Caco-2 (cell line): ENCODE measurements around the gene TPM1. TPM values are rescaled to one million over a fixed set of nuclear protein-coding genes. Genes with fewer than 3 reads are reported as not detected.

Source experiments
- BruUV-seq: library from RNA; stranded (reverse); fragments of 400-500 nt; replicated peaks from 2 replicates; lab custom pipeline; 2021; lab: Mats Ljungman, UMichigan
- CTCF ChIA-PET: fragments of 300-600 bp; sonication (Branson Sonifier 250); formaldehyde crosslinking; loops from one replicate; lab custom pipeline; 2022; ENCODE audit warnings: antibody characterized with exemption; lab: Charles Lee
- POLR2A ChIA-PET: fragments of 300-600 bp; sonication (Branson Sonifier 250); formaldehyde crosslinking; loops from one replicate; lab custom pipeline; 2022; ENCODE audit warnings: antibody characterized with exemption; lab: Charles Lee
- DNase-seq, 2 experiments: peaks; one replicate each; pipeline versions ENCODE4 v3.0.0 to v3.0.0-alpha.2; 2020 to 2022
- H3K27me3 ChIP-seq: replicated peaks from 2 replicates; pipeline ENCODE4 v1.6.0; 2011; ENCODE audit warnings: low read length; ENCODE audit not compliant: control insufficient read depth, insufficient read depth
- H3K36me3 ChIP-seq: 2 replicates; pipeline ENCODE4 v1.5.1; 2011; ENCODE audit warnings: low read length; ENCODE audit not compliant: control insufficient read depth, insufficient read depth
- H3K4me1 ChIP-seq: fragments of 250-450 bp; sonication (Bioruptor Pico); 2 replicates; pipeline ENCODE4 v1.5.1; 2020; ENCODE audit warnings: mild to moderate bottlenecking
- H3K4me3 ChIP-seq: 2 replicates; pipeline ENCODE4 v1.5.1; 2011; ENCODE audit warnings: low read depth, mild to moderate bottlenecking, control low read depth, low read length
- H3K9me3 ChIP-seq: fragments of 250-450 bp; sonication (Bioruptor Pico); 2 replicates; pipeline ENCODE4 v1.5.1; 2020; ENCODE audit warnings: mild to moderate bottlenecking, moderate library complexity
- H3K27ac Mint-ChIP-seq: one replicate; pipeline ENCODE4 v1.8.0; 2022; ENCODE audit warnings: mixed read lengths; ENCODE audit not compliant: unreplicated experiment
- H3K27me3 Mint-ChIP-seq: one replicate; pipeline ENCODE4 v1.8.0; 2022; ENCODE audit warnings: mixed read lengths; ENCODE audit not compliant: insufficient read depth, unreplicated experiment
- H3K36me3 Mint-ChIP-seq: one replicate; pipeline ENCODE4 v1.8.0; 2022; ENCODE audit warnings: mild to moderate bottlenecking, mixed read lengths; ENCODE audit not compliant: insufficient read depth, unreplicated experiment
- H3K4me1 Mint-ChIP-seq: one replicate; pipeline ENCODE4 v1.8.0; 2022; ENCODE audit warnings: low read depth, mixed read lengths; ENCODE audit not compliant: unreplicated experiment
- H3K4me3 Mint-ChIP-seq: one replicate; pipeline ENCODE4 v1.8.0; 2022; ENCODE audit warnings: mild to moderate bottlenecking, moderate library complexity, mixed read lengths; ENCODE audit not compliant: unreplicated experiment
- H3K9me3 Mint-ChIP-seq: one replicate; pipeline ENCODE4 v1.8.0; 2022; ENCODE audit warnings: mixed read lengths; ENCODE audit not compliant: unreplicated experiment
- CTCF ChIP-seq, 2 experiments: fragments of 200-600 bp in 1 of 2; IDR thresholded peaks; 1 replicate in 1 of 2; 2 replicates in 1 of 2; pipeline versions ENCODE4 v1.5.1 to v1.8.0; 2011 to 2022; ENCODE audit warnings: antibody characterized with exemption in 1 of 2, control low read depth in 1 of 2, inconsistent platforms in 1 of 2, low read depth in 1 of 2, low read length in 1 of 2, mild to moderate bottlenecking in 1 of 2, moderate library complexity in 1 of 2; ENCODE audit not compliant: insufficient read depth in 1 of 2, severe bottlenecking in 1 of 2, unreplicated experiment in 1 of 2
- intact Hi-C: fragments of 100-400 bp; cut with micrococcal nuclease; formaldehyde crosslinking; loops from one replicate; pipeline ENCODE4 v1.10.0; 2022; ENCODE audit not compliant: unreplicated experiment
- total RNA-seq: library from RNA; stranded (reverse); gene quantifications from 2 replicates; pipeline ENCODE4 v1.2.3, GENCODE V29; 2022

The TPM1 gene
- total RNA-seq, 1 experiment from 2014 or later: 193 TPM

DNA sequence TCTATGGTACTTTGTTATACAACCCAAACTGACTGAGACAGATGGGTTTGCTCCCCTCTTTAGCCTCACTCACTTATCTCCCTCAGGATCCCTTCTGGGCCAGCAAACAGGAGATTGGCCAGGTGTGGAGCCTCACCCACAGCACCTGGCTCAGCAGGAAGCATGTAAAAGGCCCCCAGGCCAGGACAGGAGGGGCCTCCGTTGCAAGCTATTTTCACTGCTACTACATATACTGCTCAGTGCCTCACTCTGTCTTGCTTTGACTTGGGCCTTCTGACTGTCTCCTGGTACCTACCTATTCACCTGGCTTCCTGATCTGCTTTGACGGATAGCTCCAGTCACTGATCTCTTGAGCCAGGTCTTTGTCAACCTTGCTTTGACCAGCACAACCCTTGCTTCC lies 20.4 kb upstream of the TPM1 start:
- H3K27me3 ChIP-seq: no peaks in the 10 kb centered on the region
- H3K9me3 ChIP-seq: no peaks in the 10 kb centered on the region
- BruUV-seq: no TSS peak
- H3K4me1 ChIP-seq: peaks cover 4% of the 10 kb centered on the region; the same call in 1 of the 2 replicates
- Mint-ChIP-seq H3K36me3 (no peaks in the 10 kb centered on the region), H3K27me3 (no peaks in the 10 kb centered on the region), H3K4me3 (no peak overlapping the region), H3K27ac (no peak overlapping the region), H3K9me3 (no peaks in the 10 kb centered on the region), H3K4me1 (peaks cover 13% of the 10 kb centered on the region)
- POLR2A ChIA-PET: no interaction called here
- H3K36me3 ChIP-seq: no peaks in the 10 kb centered on the region
- CTCF ChIA-PET: no interaction called here
- no peak for DNase-seq
- no peak for TF ChIP-seq CTCF (IDR thresholded peaks at IDR 0.05; ENCODE audit: insufficient read depth in 1 of 2, low read depth in 1 of 2, low read length in 1 of 2, severe bottlenecking in 1 of 2, unreplicated experiment in 1 of 2)
- intact Hi-C loops: no loop called here
- no peak overlapping the region for H3K4me3 ChIP-seq

- POLR2A ChIA-PET: no interaction called here
- BruUV-seq: no TSS peak
- Mint-ChIP-seq H3K4me1 (peaks cover 13% of the 10 kb centered on the region), H3K27me3 (no peaks in the 10 kb centered on the region), H3K36me3 (no peaks in the 10 kb centered on the region), H3K27ac (no peak overlapping the region), H3K4me3 (no peak overlapping the region), H3K9me3 (no peaks in the 10 kb centered on the region)
- CTCF ChIA-PET: no interaction called here
- H3K4me1 ChIP-seq: peaks cover 4% of the 10 kb centered on the region; the same call in 1 of the 2 replicates
- DNase-seq: no peak
- no peaks in the 10 kb centered on the region for H3K36me3 ChIP-seq
- no peaks in the 10 kb centered on the region for H3K27me3 ChIP-seq
- TF ChIP-seq CTCF (IDR thresholded peaks at IDR 0.05; ENCODE audit: insufficient read depth in 1 of 2, low read depth in 1 of 2, low read length in 1 of 2, severe bottlenecking in 1 of 2, unreplicated experiment in 1 of 2): no peak
- H3K9me3 ChIP-seq: no peaks in the 10 kb centered on the region
- intact Hi-C loops: no loop called here
- H3K4me3 ChIP-seq: no peak overlapping the region
Observed at GRCh38 chr15:63022663-63023062, 19.9 kb upstream of the TPM1 start.

GRCh38 chr15:63023351-63023945 lies 19.1 kb upstream of the TPM1 start:
- no peak overlapping the region for H3K27ac Mint-ChIP-seq
- Histone ChIP-seq H3K27me3 (no peaks in the 10 kb centered on the region), H3K9me3 (no peaks in the 10 kb centered on the region), H3K4me3 (no peak overlapping the region), H3K36me3 (no peaks in the 10 kb centered on the region), H3K4me1 (peaks cover 4% of the 10 kb centered on the region; the same call in 1 of the 2 replicates)
- CTCF ChIA-PET: no interaction called here
- no peaks in the 10 kb centered on the region for H3K36me3 Mint-ChIP-seq
- intact Hi-C loops: no loop called here
- peaks cover 13% of the 10 kb centered on the region for H3K4me1 Mint-ChIP-seq
- POLR2A ChIA-PET: no interaction called here
- no peaks in the 10 kb centered on the region for H3K27me3 Mint-ChIP-seq
- no peak overlapping the region for H3K4me3 Mint-ChIP-seq
- DNase-seq: no peak
- BruUV-seq: no TSS peak
- TF ChIP-seq CTCF (IDR thresholded peaks at IDR 0.05; ENCODE audit: insufficient read depth in 1 of 2, low read depth in 1 of 2, low read length in 1 of 2, severe bottlenecking in 1 of 2, unreplicated experiment in 1 of 2): no peak
- H3K9me3 Mint-ChIP-seq: no peaks in the 10 kb centered on the region
